Activated CD8-positive, alpha-beta memory T cell treated with anti-CD3 and anti-CD28 coated beads, Interleukin-2, amount 50 U/mL, for 48 hours (primary cell): ENCODE results near the gene RASAL1.

Source experiments
- DNase-seq: peaks from one replicate; pipeline ENCODE4 v3.0.0-alpha.2; 2020

The RASAL1 gene

GRCh38 chr12:113135178-113136127 is at the start of gene RASAL1:
Gene RASAL1, minus strand, starts transcription at chr12:113135761. Its CDS starts 299 bp downstream, at chr12:113135462.
- DNase-seq, result peak; percentile 94

- DNase-seq, result peak; percentile 90
These were observed 49.3 kb upstream of the RASAL1 start for GRCh38 chr12:113184900-113185179.

GRCh38 chr12:113184098-113184899 is 48.7 kb upstream of the RASAL1 start:
- no peak for DNase-seq

- no peak for DNase-seq
These were observed 47.5 kb upstream of the RASAL1 start for GRCh38 chr12:113183030-113183589.

- DNase-seq, result no peak
These were observed 46.4 kb upstream of the RASAL1 start for GRCh38 chr12:113181975-113182374.

GRCh38 chr12:113180333-113180732 is 44.8 kb upstream of the RASAL1 start:
- no peak for DNase-seq

GRCh38 chr12:113179023-113179422 is 43.5 kb upstream of the RASAL1 start:
- DNase-seq, result no peak

- DNase-seq, result peak; percentile 95
These were observed 39.2 kb upstream of the RASAL1 start for GRCh38 chr12:113174461-113175384.

GRCh38 chr12:113173081-113173698 is 37.6 kb upstream of the RASAL1 start:
- DNase-seq, result no peak

- DNase-seq, result no peak
These were observed 36.6 kb upstream of the RASAL1 start for GRCh38 chr12:113172185-113172584.

- no peak for DNase-seq
These were observed 36.0 kb upstream of the RASAL1 start for GRCh38 chr12:113171543-113171942.

- DNase-seq, result no peak
These were observed 35.4 kb upstream of the RASAL1 start for GRCh38 chr12:113170926-113171325.

GRCh38 chr12:113170457-113170856 is 34.9 kb upstream of the RASAL1 start:
- DNase-seq, result no peak

GRCh38 chr12:113169697-113170096 is 34.1 kb upstream of the RASAL1 start:
- no peak for DNase-seq

GRCh38 chr12:113167868-113168267 is 32.3 kb upstream of the RASAL1 start:
- DNase-seq, result no peak

- no peak for DNase-seq
These were observed 30.2 kb upstream of the RASAL1 start for GRCh38 chr12:113165521-113166450.

GRCh38 chr12:113164014-113164413 is 28.5 kb upstream of the RASAL1 start:
- DNase-seq, result no peak

GRCh38 chr12:113163030-113163360 is 27.4 kb upstream of the RASAL1 start:
- no peak for DNase-seq

- DNase-seq, result no peak
These were observed 26.8 kb upstream of the RASAL1 start for GRCh38 chr12:113162102-113163029.
